Fibroblast of mammary gland (primary cell): ENCODE results near the gene IQGAP2.

ENCODE experiments used
- DNase-seq: peaks from one replicate; pipeline ENCODE4 v3.0.0-alpha.2; 2010; ENCODE audit warnings: low read depth
- H3K4me3 ChIP-seq: 2 replicates; pipeline ENCODE4 v1.5.1; 2011; ENCODE audit warnings: low read depth, mild to moderate bottlenecking, low read length, moderate library complexity; ENCODE audit not compliant: control insufficient read depth
- CTCF ChIP-seq: conservative IDR thresholded peaks from 2 replicates; pipeline ENCODE4 v1.5.1; 2011; ENCODE audit warnings: low read depth, low read length, inconsistent platforms; ENCODE audit not compliant: control insufficient read depth, insufficient read depth

The IQGAP2 gene

GRCh38 chr5:76438025-76438424 lies 34.9 kb downstream of the IQGAP2 start:
- no peak for TF ChIP-seq CTCF
- no peak for DNase-seq
- H3K4me3 ChIP-seq: no peak overlapping the region

GRCh38 chr5:76439201-76439600 lies 36.1 kb downstream of the IQGAP2 start:
- H3K4me3 ChIP-seq: no peak overlapping the region
- TF ChIP-seq CTCF: no peak

GRCh38 chr5:76439929-76440328 lies 36.8 kb downstream of the IQGAP2 start:
- no peak for TF ChIP-seq CTCF
- no peak overlapping the region for H3K4me3 ChIP-seq
- DNase-seq: no peak

More at GRCh38 chr5:76439201-76439600, 36.1 kb downstream of the IQGAP2 start:
- no peak for DNase-seq

- no peak for TF ChIP-seq CTCF
- H3K4me3 ChIP-seq: no peak overlapping the region
- DNase-seq: no peak
Measured at GRCh38 chr5:76441101-76441500, 38.0 kb downstream of the IQGAP2 start.

- H3K4me3 ChIP-seq: no peak overlapping the region
- DNase-seq: no peak
- TF ChIP-seq CTCF: no peak
Measured at GRCh38 chr5:76441890-76442673, 39.0 kb downstream of the IQGAP2 start.

GRCh38 chr5:76443066-76443800 lies 40.1 kb downstream of the IQGAP2 start:
- no peak overlapping the region for H3K4me3 ChIP-seq
- no peak for DNase-seq
- no peak for TF ChIP-seq CTCF
